GM12801 (cell line): ENCODE results near the gene TMUB1.

Experiments
- TF ChIP-seq, protein P1 (sequence below): IDR thresholded peaks from one replicate; pipeline ENCODE4 v1.5.1; 2011; ENCODE audit warnings: control low read depth; ENCODE audit not compliant: insufficient read length; ENCODE audit errors: extremely low read depth

The TMUB1 gene

DNA sequence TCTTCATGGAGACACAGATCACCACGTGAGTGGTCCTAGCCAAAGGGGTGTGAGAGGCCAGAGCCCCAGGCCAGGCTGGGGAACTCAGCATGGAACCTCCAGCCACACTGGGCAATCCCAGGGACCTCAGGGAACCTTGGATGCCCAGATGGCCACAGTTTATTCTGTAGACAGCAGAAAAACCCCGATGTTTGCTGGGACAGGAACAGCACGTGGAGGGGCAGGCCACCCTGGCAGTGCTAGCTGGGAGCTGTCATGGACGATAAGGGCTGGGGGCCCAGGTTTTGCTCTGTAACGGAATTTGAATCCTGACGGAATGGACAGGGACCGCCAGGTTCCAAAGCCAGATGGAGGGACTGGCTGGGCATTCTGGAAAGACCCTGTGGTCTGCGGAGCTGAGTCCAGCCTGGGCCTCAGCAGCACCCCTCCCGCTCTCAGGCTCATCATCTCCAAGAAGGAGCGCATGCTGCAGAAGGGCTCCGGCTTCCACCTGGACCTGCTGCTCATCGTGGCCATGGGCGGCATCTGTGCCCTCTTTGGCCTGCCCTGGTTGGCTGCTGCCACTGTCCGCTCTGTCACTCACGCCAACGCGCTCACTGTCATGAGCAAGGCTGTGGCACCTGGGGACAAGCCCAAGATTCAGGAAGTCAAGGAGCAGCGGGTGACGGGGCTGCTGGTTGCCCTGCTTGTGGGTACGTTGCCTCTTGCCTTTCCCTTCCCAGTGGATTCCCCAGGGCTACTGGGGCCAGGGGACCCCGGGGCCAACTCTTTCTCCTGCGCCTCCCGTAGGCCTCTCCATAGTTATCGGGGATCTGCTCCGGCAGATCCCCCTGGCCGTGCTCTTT is 8.3 kb downstream of the TMUB1 start:
- TF ChIP-seq, protein P1, sequence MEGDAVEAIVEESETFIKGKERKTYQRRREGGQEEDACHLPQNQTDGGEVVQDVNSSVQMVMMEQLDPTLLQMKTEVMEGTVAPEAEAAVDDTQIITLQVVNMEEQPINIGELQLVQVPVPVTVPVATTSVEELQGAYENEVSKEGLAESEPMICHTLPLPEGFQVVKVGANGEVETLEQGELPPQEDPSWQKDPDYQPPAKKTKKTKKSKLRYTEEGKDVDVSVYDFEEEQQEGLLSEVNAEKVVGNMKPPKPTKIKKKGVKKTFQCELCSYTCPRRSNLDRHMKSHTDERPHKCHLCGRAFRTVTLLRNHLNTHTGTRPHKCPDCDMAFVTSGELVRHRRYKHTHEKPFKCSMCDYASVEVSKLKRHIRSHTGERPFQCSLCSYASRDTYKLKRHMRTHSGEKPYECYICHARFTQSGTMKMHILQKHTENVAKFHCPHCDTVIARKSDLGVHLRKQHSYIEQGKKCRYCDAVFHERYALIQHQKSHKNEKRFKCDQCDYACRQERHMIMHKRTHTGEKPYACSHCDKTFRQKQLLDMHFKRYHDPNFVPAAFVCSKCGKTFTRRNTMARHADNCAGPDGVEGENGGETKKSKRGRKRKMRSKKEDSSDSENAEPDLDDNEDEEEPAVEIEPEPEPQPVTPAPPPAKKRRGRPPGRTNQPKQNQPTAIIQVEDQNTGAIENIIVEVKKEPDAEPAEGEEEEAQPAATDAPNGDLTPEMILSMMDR: no peak

GRCh38 chr7:151073990-151074389 is 9.3 kb downstream of the TMUB1 start:
- TF ChIP-seq, protein P1: no peak

DNA sequence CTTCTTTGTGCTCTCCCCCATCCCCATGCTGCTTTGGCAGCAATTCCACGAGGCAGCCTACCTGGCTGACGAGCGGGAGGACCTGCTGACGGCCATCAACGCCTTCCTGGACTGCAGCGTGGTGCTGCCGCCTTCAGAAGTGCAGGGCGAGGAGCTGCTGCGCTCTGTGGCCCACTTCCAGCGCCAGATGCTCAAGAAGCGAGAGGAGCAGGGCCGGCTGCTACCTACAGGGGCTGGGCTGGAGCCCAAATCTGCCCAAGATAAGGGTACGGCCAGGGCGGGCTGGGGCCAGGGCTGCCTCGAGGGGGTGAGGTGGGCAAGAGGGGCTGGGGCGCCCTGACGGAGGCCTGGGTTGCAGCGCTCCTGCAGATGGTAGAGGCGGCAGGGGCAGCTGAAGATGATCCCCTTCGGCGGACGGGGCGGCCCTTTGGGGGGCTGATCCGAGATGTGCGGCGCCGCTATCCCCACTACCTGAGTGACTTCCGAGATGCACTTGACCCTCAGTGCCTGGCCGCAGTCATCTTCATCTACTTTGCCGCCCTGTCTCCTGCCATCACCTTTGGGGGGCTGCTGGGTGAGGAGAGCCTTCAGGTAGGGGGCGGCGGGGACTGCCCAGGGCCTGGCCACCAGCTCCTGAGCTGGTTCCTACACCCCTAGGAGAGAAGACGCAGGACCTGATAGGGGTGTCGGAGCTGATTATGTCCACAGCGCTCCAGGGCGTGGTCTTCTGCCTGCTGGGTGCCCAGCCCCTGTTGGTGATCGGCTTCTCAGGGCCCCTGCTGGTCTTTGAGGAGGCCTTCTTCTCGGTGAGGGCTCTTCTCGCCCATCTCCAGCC is 12.0 kb downstream of the TMUB1 start:
- TF ChIP-seq, protein P1: no peak

GRCh38 chr7:151070574-151070960 is 12.7 kb downstream of the TMUB1 start:
- TF ChIP-seq, protein P1: no peak

DNA sequence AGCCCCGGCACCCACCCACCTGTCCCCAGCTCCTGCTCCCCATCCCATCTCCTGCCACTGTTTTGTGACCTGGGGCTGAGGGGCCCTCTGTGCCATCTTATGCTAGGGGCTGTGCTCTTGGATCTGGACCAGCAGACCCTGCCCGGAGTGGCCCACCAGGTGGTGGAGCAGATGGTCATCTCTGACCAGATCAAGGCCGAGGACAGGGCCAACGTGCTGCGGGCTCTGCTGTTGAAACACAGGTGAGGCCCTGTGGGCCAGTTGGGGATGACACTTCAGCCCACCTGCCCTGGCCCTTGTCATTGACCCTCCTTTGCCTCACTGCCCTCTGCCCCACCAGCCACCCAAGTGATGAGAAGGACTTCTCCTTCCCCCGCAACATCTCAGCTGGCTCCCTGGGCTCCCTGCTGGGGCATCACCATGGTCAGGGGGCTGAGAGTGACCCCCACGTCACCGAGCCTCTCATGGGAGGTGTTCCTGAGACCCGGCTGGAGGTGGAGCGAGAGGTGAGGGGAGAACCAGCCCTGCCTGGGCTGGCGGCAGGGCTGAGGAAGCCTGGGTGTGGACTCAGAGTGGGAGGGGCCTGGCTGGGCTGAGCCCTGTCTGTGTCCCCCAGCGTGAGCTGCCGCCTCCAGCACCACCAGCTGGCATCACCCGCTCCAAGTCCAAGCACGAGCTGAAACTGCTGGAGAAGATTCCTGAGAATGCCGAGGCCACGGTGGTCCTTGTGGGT is 13.3 kb downstream of the TMUB1 start:
- TF ChIP-seq, protein P1: no peak

- TF ChIP-seq, protein P1: no peak
These were observed 15.1 kb downstream of the TMUB1 start for GRCh38 chr7:151068069-151068773.
